A673 (cell line): Measurements from ENCODE around the gene FGF22. TPM values are rescaled to one million over a fixed set of nuclear protein-coding genes. Genes with fewer than 3 reads are reported as not detected.

ENCODE experiments used
- BruUV-seq: library from RNA; stranded (reverse); fragments of 400-500 nt; replicated peaks from 2 replicates; lab custom pipeline; 2021; lab: Mats Ljungman, UMichigan
- CTCF ChIA-PET: fragments of 300-600 bp; sonication (Branson Sonifier 250); formaldehyde crosslinking; loops from one replicate; lab custom pipeline; 2022; ENCODE audit warnings: antibody characterized with exemption; lab: Charles Lee
- POLR2A ChIA-PET: fragments of 300-600 bp; sonication (Branson Sonifier 250); formaldehyde crosslinking; loops from one replicate; lab custom pipeline; 2022; ENCODE audit warnings: antibody characterized with exemption; ENCODE audit not compliant: low non-redundant PET; lab: Charles Lee
- DNase-seq: peaks from one replicate; pipeline ENCODE4 v3.0.0-alpha.2; 2015; ENCODE audit warnings: low spot score
- H3K27ac ChIP-seq: fragments of 200-600 bp; sonication (generic); 2 replicates; pipeline ENCODE4 v1.5.1; 2016; ENCODE audit warnings: mixed run types, low read depth, mild to moderate bottlenecking, mixed read lengths, antibody characterized with exemption, low read length; ENCODE audit not compliant: poor library complexity, severe bottlenecking
- H3K27me3 ChIP-seq: fragments of 200-600 bp; sonication (generic); replicated peaks from 2 replicates; pipeline ENCODE4 v1.6.1; 2017; ENCODE audit warnings: mixed run types, low read depth, mild to moderate bottlenecking, mixed read lengths, antibody characterized with exemption, low read length; ENCODE audit not compliant: insufficient read depth, poor library complexity
- H3K36me3 ChIP-seq: fragments of 200-600 bp; sonication (generic); 2 replicates; pipeline ENCODE4 v1.6.1; 2016; ENCODE audit warnings: mixed run types, mild to moderate bottlenecking, mixed read lengths, antibody characterized with exemption, low read length; ENCODE audit not compliant: insufficient read depth, poor library complexity, severe bottlenecking
- H3K4me1 ChIP-seq: fragments of 200-600 bp; sonication (generic); 2 replicates; pipeline ENCODE4 v1.6.1; 2017; ENCODE audit warnings: mixed run types, mild to moderate bottlenecking, mixed read lengths, antibody characterized with exemption, low read length; ENCODE audit not compliant: insufficient read depth, poor library complexity, severe bottlenecking
- H3K4me3 ChIP-seq: fragments of 200-600 bp; sonication (generic); 2 replicates; pipeline ENCODE4 v1.5.1; 2016; ENCODE audit warnings: low read depth, mixed run types, mild to moderate bottlenecking, mixed read lengths, low read length; ENCODE audit not compliant: poor library complexity, severe bottlenecking
- H3K9me3 ChIP-seq: fragments of 200-600 bp; sonication (generic); 2 replicates; pipeline ENCODE4 v1.6.1; 2016; ENCODE audit warnings: mixed run types, low read depth, mild to moderate bottlenecking, mixed read lengths, antibody characterized with exemption, low read length; ENCODE audit not compliant: poor library complexity, severe bottlenecking
- CTCF ChIP-seq: fragments of 300-800, 200-600 bp; sonication (generic); conservative IDR thresholded peaks from 2 replicates; pipeline ENCODE4 v1.5.1; 2017; ENCODE audit warnings: low read depth, mild to moderate bottlenecking, antibody characterized with exemption, low read length, moderate library complexity, mixed read lengths
- EZH2 ChIP-seq: fragments of 200-600 bp; sonication (generic); IDR thresholded peaks from 2 replicates; pipeline ENCODE4 v1.6.1; 2017; ENCODE audit warnings: borderline replicate concordance, low read depth, mild to moderate bottlenecking, mixed read lengths, antibody characterized with exemption, low read length; ENCODE audit not compliant: poor library complexity, severe bottlenecking
- intact Hi-C: fragments of 100-400 bp; cut with micrococcal nuclease; formaldehyde crosslinking; loops from one replicate; pipeline ENCODE4 v1.10.0; 2022; ENCODE audit not compliant: unreplicated experiment
- total RNA-seq: library from RNA; stranded (reverse); gene quantifications from 2 replicates; pipeline ENCODE4 v1.2.3, GENCODE V29; 2021

Gene FGF22
- total RNA-seq, 1 experiment from 2014 or later, result 0.19 TPM

GRCh38 chr19:688992-689391 lies 49.3 kb downstream of the FGF22 start:
- no peak overlapping the region for H3K4me3 ChIP-seq
- BruUV-seq, result no TSS peak
- H3K9me3 ChIP-seq, result no peaks in the 10 kb centered on the region
- no peak overlapping the region for H3K27ac ChIP-seq
- no peaks in the 10 kb centered on the region for H3K27me3 ChIP-seq
- H3K36me3 ChIP-seq, result no peaks in the 10 kb centered on the region
- ChIA-PET CTCF (no interaction called here), POLR2A (no interaction called here)
- DNase-seq, result no peak
- no peak for TF ChIP-seq CTCF
- no peak for TF ChIP-seq EZH2
- intact Hi-C loops, result no loop called here
- H3K4me1 ChIP-seq, result no peaks in the 10 kb centered on the region

GRCh38 chr19:690203-690602 lies 50.5 kb downstream of the FGF22 start:
- Histone ChIP-seq H3K27ac (no peak overlapping the region), H3K27me3 (no peaks in the 10 kb centered on the region), H3K36me3 (no peaks in the 10 kb centered on the region), H3K4me1 (no peaks in the 10 kb centered on the region), H3K9me3 (no peaks in the 10 kb centered on the region), H3K4me3 (no peak overlapping the region)
- intact Hi-C loops, result no loop called here
- DNase-seq, result no peak
- POLR2A ChIA-PET, result no interaction called here
- no peak for TF ChIP-seq EZH2
- no peak for TF ChIP-seq CTCF
- BruUV-seq, result no TSS peak
- CTCF ChIA-PET, result no interaction called here

Other genes with a start within 250 kb of the FGF22 start
- gene C2CD4C, start 230.7 kb upstream of the FGF22 start, total RNA-seq, result 1.8 and 3.5 TPM in 2 replicates
- gene SHC2, start 178.8 kb upstream of the FGF22 start, total RNA-seq, result 1.1 and 2.0 TPM in 2 replicates
- 0.59 and 0.84 TPM in 2 replicates for gene MADCAM1, start 143.4 kb upstream of the FGF22 start, total RNA-seq
- gene TPGS1, start 132.4 kb upstream of the FGF22 start, total RNA-seq, result 20.7 and 22.2 TPM in 2 replicates
- 109 and 113 TPM in 2 replicates for gene CDC34, start 108.1 kb upstream of the FGF22 start, total RNA-seq
- gene GZMM, start 95.8 kb upstream of the FGF22 start, total RNA-seq, result 1.0 and 2.5 TPM in 2 replicates
- gene BSG, start 67.3 kb upstream of the FGF22 start, total RNA-seq, result 865 TPM in 2 replicates
- 13.1 and 15.7 TPM in 2 replicates for gene HCN2, start 50.0 kb upstream of the FGF22 start, total RNA-seq
- gene POLRMT, start 6.3 kb upstream of the FGF22 start, total RNA-seq, result 100 and 107 TPM in 2 replicates
- 90.2 and 93.3 TPM in 2 replicates for gene RNF126, start 23.3 kb downstream of the FGF22 start, total RNA-seq
- gene FSTL3, start 36.5 kb downstream of the FGF22 start, total RNA-seq, result 5.9 and 6.0 TPM in 2 replicates
- gene PRSS57, start 55.6 kb downstream of the FGF22 start, total RNA-seq, result not detected in 2 replicates
- gene PALM, start 69.1 kb downstream of the FGF22 start, total RNA-seq, result 21.2 and 40.3 TPM in 2 replicates
- 0.11 TPM in 1 of 2 replicates, not detected in the other for gene MISP, start 111.2 kb downstream of the FGF22 start, total RNA-seq
- gene PTBP1, start 157.6 kb downstream of the FGF22 start, total RNA-seq, result 713 and 800 TPM in 2 replicates
- 13.3 and 20.1 TPM in 2 replicates for gene PLPPR3, start 182.1 kb downstream of the FGF22 start, total RNA-seq
- not detected in 2 replicates for gene AZU1, start 188.0 kb downstream of the FGF22 start, total RNA-seq
- gene PRTN3, start 201.1 kb downstream of the FGF22 start, total RNA-seq, result not detected in 2 replicates
- not detected in 2 replicates for gene ELANE, start 212.4 kb downstream of the FGF22 start, total RNA-seq
- 1.1 and 1.4 TPM in 2 replicates for gene CFD, start 219.8 kb downstream of the FGF22 start, total RNA-seq